Measurements from ENCODE around the gene PPP1R12B. TPM values are rescaled to one million over a fixed set of nuclear protein-coding genes. Genes with fewer than 3 reads are reported as not detected.

PPP1R12B gene
- total RNA-seq, 1 donor from 2014 or later: 404 TPM

DNA sequence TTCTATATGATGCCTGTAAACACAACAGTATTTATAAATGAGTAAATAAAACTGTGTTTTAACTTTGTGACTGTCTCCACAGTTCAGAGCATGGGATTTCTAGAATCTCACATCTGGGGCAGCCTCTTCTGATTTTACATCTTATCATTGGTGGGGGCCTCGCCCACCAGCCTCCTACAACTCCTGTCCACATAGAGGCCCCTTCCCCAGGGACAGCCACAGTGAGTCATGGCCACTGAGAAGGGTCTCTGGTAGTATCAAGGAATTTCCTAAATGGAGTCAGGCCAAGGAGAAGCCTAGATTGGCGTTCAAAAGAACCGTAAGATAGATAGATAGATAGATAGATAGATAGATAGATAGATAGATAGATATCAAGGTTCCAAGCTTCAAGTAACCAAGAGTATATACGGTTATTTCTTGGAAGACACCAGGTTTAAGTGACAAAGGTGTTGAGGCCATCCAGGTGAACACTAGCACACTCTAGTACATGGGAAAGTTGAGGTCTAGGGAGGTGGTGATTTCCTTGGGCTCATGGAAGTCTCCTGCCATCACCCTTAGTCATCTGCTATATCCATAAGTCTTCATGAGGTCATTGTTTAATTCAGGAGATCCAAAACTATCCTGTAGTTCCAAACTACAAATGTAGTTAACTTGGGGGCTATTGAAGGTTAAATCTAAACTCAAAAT is 240.1 kb downstream of the PPP1R12B start:
- no peaks in the 10 kb centered on the region for H3K27me3 ChIP-seq
- TF ChIP-seq, protein P1, sequence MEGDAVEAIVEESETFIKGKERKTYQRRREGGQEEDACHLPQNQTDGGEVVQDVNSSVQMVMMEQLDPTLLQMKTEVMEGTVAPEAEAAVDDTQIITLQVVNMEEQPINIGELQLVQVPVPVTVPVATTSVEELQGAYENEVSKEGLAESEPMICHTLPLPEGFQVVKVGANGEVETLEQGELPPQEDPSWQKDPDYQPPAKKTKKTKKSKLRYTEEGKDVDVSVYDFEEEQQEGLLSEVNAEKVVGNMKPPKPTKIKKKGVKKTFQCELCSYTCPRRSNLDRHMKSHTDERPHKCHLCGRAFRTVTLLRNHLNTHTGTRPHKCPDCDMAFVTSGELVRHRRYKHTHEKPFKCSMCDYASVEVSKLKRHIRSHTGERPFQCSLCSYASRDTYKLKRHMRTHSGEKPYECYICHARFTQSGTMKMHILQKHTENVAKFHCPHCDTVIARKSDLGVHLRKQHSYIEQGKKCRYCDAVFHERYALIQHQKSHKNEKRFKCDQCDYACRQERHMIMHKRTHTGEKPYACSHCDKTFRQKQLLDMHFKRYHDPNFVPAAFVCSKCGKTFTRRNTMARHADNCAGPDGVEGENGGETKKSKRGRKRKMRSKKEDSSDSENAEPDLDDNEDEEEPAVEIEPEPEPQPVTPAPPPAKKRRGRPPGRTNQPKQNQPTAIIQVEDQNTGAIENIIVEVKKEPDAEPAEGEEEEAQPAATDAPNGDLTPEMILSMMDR (IDR thresholded peaks at IDR 0.05): no peak
- DNase-seq (ENCODE audit: low spot score in 2 of 2): no peak
- peak overlapping the region; percentile 90 to 94 for H3K27ac ChIP-seq
- H3K9me3 ChIP-seq: no peaks in the 10 kb centered on the region
- peaks cover 8 to 51% of the 10 kb centered on the region in 2 donors for H3K4me1 ChIP-seq
- peaks cover 11 to 30% of the 10 kb centered on the region in 2 donors for H3K36me3 ChIP-seq
- intact Hi-C loops (cut with DNase I): loop anchor here (2.0 to 10.0 kb wide), 4 partner anchors 16 to 384 kb away; no protein-coding TSS in a partner anchor
- no peak overlapping the region for H3K4me3 ChIP-seq

DNA sequence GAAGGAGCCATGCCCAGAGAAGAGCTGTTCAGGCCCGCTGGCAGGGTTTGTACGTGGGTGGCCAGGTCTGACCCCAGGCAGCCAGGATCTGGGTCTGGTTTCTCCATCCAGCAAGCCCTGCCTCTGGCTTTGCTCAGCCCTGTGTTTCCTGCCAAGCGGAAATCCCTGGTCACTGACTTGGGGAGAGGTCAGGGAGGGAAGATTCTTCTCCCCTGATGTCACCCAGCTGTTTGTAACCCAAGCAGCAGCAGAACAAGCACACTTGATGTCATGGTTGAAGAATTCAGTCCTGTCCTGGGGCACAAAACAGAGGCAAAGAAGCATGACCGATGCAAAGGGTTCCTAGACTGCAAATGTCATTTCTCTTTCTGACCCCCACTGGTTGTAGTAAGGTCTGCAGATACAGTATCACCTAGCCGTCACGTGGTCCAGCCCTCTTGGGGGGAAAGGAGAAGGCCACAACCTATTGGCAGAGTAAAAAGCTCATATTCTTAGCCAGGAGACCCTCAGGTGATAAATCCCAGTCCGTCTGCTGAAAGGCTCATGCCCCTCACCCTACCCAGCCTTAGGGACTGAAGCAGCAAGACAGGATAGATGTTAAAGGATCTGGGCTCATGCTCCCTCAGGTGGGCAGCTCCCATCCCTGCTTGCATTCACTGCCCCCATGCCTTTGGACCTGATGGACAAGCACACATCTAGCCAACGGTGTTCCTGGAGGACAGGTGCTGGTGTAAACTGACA is 240.9 kb downstream of the PPP1R12B start:
- Histone ChIP-seq H3K4me1 (peaks cover 8 to 55% of the 10 kb centered on the region in 2 donors), H3K27ac (peak overlapping the region; percentile 90 to 94), H3K9me3 (no peaks in the 10 kb centered on the region), H3K27me3 (no peaks in the 10 kb centered on the region), H3K36me3 (peaks cover 7 to 28% of the 10 kb centered on the region in 2 donors), H3K4me3 (no peak overlapping the region)
- peak; percentile 70 to 98 for DNase-seq (ENCODE audit: low spot score in 2 of 2)
- intact Hi-C loops (cut with DNase I): loop anchor here (2.0 to 10.0 kb wide), 4 partner anchors 17 to 385 kb away; no protein-coding TSS in a partner anchor
- TF ChIP-seq, protein P1 (IDR thresholded peaks at IDR 0.05): peak in 1 of 3 experiments; percentile 11

DNA sequence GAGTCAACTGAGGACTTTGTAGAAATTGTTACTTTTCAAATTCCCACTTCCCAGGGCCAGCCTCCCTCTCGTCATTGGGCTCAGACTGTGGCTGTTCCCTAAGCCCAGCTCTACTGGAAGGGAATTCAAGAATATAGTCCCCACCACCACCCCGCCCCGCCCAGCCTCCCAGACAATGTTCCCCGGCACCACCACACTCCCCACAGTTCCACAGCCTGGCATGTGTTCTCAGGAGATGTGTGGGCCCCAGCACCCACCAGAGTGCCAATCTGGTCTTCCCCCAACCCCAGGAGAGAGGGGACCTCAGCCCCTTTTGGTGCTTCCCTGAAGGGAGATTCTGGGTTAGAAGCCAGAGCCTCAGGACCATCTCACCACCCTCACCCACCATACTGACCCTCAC is 241.6 kb downstream of the PPP1R12B start:
- Histone ChIP-seq H3K36me3 (peaks cover 3 to 27% of the 10 kb centered on the region in 2 donors), H3K27me3 (no peaks in the 10 kb centered on the region), H3K27ac (peak overlapping the region; percentile 90 to 94), H3K4me3 (no peak overlapping the region), H3K4me1 (peaks cover 8 to 52% of the 10 kb centered on the region in 2 donors), H3K9me3 (no peaks in the 10 kb centered on the region)
- no peak for DNase-seq (ENCODE audit: low spot score in 2 of 2)
- TF ChIP-seq, protein P1 (IDR thresholded peaks at IDR 0.05): no peak
- intact Hi-C loops (cut with DNase I): loop anchor here (2.0 to 10.0 kb wide), 2 partner anchors 51 to 245 kb away; partner anchors contain the start of genes PPP1R12B and UBE2T

DNA sequence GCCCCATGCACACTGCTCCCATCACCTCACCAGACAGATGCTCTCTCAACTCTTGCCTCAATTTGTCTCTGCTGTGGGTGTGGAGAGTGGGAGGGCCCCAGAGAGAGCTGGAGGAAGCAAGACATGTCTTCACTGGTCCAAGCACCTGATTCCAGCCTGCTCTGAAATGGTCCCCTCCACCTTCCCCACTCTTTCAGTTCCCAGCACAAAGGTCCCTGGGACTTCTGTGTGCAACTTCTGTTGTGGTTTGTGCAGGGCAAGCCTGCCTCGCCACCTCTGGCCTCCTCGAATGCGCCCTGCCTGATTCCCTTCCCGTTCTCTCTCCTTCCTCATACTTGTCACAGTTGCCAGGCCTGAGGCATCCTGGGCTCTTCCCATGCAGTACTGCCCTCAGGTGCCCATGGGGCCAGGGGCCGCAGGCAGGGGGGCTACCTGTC is 242.5 kb downstream of the PPP1R12B start:
- intact Hi-C loops (cut with DNase I): loop anchor here (2.0 to 10.0 kb wide), 2 partner anchors 52 to 246 kb away; partner anchors contain the start of genes PPP1R12B and UBE2T
- no peaks in the 10 kb centered on the region for H3K9me3 ChIP-seq
- no peaks in the 10 kb centered on the region for H3K27me3 ChIP-seq
- H3K36me3 ChIP-seq: peaks cover 3 to 30% of the 10 kb centered on the region in 2 donors
- no peak for DNase-seq (ENCODE audit: low spot score in 2 of 2)
- H3K4me3 ChIP-seq: no peak overlapping the region
- H3K4me1 ChIP-seq: peaks cover 7 to 43% of the 10 kb centered on the region in 2 donors
- H3K27ac ChIP-seq: peak overlapping the region; percentile 90 to 94
- TF ChIP-seq, protein P1 (IDR thresholded peaks at IDR 0.05): no peak

DNA sequence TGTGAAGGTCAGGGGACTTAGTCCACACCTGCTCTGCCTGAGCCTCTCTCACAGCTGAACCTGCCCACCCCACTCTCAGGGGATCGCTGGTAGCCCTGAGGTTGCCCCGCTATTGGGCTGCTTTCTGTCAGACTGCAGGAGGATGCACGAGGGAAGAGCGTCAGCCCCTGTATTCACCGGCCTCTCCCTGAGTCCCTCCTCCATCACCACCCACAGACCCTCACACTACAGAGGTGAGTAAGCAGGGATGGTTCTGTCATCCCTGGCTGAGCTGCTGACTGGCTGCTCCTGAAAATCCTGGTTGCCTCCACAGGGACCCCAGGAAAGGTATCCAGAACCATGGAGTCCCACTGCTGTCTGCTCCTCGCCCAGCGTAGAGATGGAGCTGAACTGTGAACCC is 243.0 kb downstream of the PPP1R12B start:
- DNase-seq (ENCODE audit: low spot score in 2 of 2): no peak
- Histone ChIP-seq H3K4me3 (no peak overlapping the region), H3K27me3 (no peaks in the 10 kb centered on the region), H3K4me1 (peaks cover 6 to 38% of the 10 kb centered on the region in 2 donors), H3K9me3 (no peaks in the 10 kb centered on the region), H3K27ac (peak overlapping the region; percentile 90 to 94), H3K36me3 (peaks cover 3 to 27% of the 10 kb centered on the region in 2 donors)
- intact Hi-C loops (cut with DNase I): loop anchor here (2.0 to 10.0 kb wide), 2 partner anchors 53 to 247 kb away; partner anchors contain the start of genes PPP1R12B and UBE2T
- TF ChIP-seq, protein P1 (IDR thresholded peaks at IDR 0.05): no peak
